Measurements from ENCODE around the gene ZNF407. TPM values are rescaled to one million over a fixed set of nuclear protein-coding genes. Genes with fewer than 3 reads are reported as not detected.
"Not testable (repeated sequence)": the region's sequence is repeated elsewhere in the genome, so short reads cannot be mapped to it uniquely, and the experiment has no call there.

The ZNF407 gene
- polyA plus RNA-seq, 1 experiment = 2.8 TPM

GRCh38 chr18:75097491-75098225 is 500.0 kb downstream of the ZNF407 start:
- Histone ChIP-seq H3K36me3 (ENCODE audit: control insufficient read depth, insufficient read depth, low read length) (no peaks in the 10 kb centered on the region), H3K27me3 (ENCODE audit: control insufficient read depth, insufficient read depth, low read length) (no peaks in the 10 kb centered on the region), H3K4me3 (ENCODE audit: low read depth, low read length) (no peak overlapping the region)
- no peak for DNase-seq (ENCODE audit: low read depth)
- POLR2A ChIA-PET = no interaction called here
- CTCF ChIA-PET = no interaction called here
- TF ChIP-seq CTCF (IDR thresholded peaks at IDR 0.05; ENCODE audit: insufficient read depth, low read depth, low read length) = no peak

GRCh38 chr18:75100832-75101630 is 503.4 kb downstream of the ZNF407 start:
- POLR2A ChIA-PET = no interaction called here
- no peak overlapping the region for H3K4me3 ChIP-seq (ENCODE audit: low read depth, low read length)
- H3K36me3 ChIP-seq (ENCODE audit: control insufficient read depth, insufficient read depth, low read length) = no peaks in the 10 kb centered on the region
- no peaks in the 10 kb centered on the region for H3K27me3 ChIP-seq (ENCODE audit: control insufficient read depth, insufficient read depth, low read length)
- CTCF ChIA-PET = no interaction called here
- no peak for TF ChIP-seq CTCF (IDR thresholded peaks at IDR 0.05; ENCODE audit: insufficient read depth, low read depth, low read length)
- no peak for DNase-seq (ENCODE audit: low read depth)

DNA sequence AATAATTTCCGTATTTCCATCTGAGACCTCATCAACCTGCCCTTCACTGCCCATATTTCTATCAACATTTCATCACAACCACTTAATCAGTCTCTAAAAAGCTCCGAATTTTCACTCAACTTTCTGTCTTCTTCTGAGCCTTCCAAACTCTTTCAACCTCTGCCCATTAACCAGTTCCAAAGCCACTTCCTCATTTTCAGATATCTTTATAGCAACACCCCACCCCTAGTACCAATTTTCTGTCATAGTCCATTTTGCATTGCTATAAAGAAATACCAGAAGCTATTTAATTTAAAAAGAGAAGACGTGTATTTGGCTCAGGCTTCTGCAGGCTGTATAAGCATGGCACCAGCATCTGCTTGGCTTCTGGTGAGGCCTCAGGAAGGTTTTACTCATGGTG is 504.2 kb downstream of the ZNF407 start:
- TF ChIP-seq CTCF (IDR thresholded peaks at IDR 0.05; ENCODE audit: insufficient read depth, low read depth, low read length) = no peak
- Histone ChIP-seq H3K36me3 (ENCODE audit: control insufficient read depth, insufficient read depth, low read length) (no peaks in the 10 kb centered on the region), H3K4me3 (ENCODE audit: low read depth, low read length) (no peak overlapping the region), H3K27me3 (ENCODE audit: control insufficient read depth, insufficient read depth, low read length) (no peaks in the 10 kb centered on the region)
- CTCF ChIA-PET = no interaction called here
- no peak for DNase-seq (ENCODE audit: low read depth)
- POLR2A ChIA-PET = no interaction called here

- CTCF ChIA-PET; POLR2A ChIA-PET; H3K27me3 ChIP-seq (ENCODE audit: control insufficient read depth, insufficient read depth, low read length); DNase-seq (ENCODE audit: low read depth); H3K36me3 ChIP-seq (ENCODE audit: control insufficient read depth, insufficient read depth, low read length); H3K4me3 ChIP-seq (ENCODE audit: low read depth, low read length): not testable (repeated sequence)
Observed at GRCh38 chr18:75104029-75104428, 506.4 kb downstream of the ZNF407 start.

- H3K27me3 ChIP-seq (ENCODE audit: control insufficient read depth, insufficient read depth, low read length) = peaks cover 1% of the 10 kb centered on the region; the same call in 1 of the 2 replicates
- DNase-seq (ENCODE audit: low read depth) = no peak
- ChIA-PET POLR2A (no interaction called here), CTCF (no interaction called here)
- H3K4me3 ChIP-seq (ENCODE audit: low read depth, low read length) = no peak overlapping the region
- TF ChIP-seq CTCF (IDR thresholded peaks at IDR 0.05; ENCODE audit: insufficient read depth, low read depth, low read length) = no peak
- no peaks in the 10 kb centered on the region for H3K36me3 ChIP-seq (ENCODE audit: control insufficient read depth, insufficient read depth, low read length)
Observed at GRCh38 chr18:75104483-75104882, 506.8 kb downstream of the ZNF407 start.
